IPS-NIHi7 (cell line): ENCODE data around the gene PPP1R9B.

Source experiments
- DNase-seq: peaks from one replicate; pipeline ENCODE4 v3.0.0; 2012; ENCODE audit warnings: mixed read lengths; ENCODE audit errors: extremely low spot score

The PPP1R9B gene, protein sequence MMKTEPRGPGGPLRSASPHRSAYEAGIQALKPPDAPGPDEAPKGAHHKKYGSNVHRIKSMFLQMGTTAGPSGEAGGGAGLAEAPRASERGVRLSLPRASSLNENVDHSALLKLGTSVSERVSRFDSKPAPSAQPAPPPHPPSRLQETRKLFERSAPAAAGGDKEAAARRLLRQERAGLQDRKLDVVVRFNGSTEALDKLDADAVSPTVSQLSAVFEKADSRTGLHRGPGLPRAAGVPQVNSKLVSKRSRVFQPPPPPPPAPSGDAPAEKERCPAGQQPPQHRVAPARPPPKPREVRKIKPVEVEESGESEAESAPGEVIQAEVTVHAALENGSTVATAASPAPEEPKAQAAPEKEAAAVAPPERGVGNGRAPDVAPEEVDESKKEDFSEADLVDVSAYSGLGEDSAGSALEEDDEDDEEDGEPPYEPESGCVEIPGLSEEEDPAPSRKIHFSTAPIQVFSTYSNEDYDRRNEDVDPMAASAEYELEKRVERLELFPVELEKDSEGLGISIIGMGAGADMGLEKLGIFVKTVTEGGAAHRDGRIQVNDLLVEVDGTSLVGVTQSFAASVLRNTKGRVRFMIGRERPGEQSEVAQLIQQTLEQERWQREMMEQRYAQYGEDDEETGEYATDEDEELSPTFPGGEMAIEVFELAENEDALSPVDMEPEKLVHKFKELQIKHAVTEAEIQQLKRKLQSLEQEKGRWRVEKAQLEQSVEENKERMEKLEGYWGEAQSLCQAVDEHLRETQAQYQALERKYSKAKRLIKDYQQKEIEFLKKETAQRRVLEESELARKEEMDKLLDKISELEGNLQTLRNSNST

DNA sequence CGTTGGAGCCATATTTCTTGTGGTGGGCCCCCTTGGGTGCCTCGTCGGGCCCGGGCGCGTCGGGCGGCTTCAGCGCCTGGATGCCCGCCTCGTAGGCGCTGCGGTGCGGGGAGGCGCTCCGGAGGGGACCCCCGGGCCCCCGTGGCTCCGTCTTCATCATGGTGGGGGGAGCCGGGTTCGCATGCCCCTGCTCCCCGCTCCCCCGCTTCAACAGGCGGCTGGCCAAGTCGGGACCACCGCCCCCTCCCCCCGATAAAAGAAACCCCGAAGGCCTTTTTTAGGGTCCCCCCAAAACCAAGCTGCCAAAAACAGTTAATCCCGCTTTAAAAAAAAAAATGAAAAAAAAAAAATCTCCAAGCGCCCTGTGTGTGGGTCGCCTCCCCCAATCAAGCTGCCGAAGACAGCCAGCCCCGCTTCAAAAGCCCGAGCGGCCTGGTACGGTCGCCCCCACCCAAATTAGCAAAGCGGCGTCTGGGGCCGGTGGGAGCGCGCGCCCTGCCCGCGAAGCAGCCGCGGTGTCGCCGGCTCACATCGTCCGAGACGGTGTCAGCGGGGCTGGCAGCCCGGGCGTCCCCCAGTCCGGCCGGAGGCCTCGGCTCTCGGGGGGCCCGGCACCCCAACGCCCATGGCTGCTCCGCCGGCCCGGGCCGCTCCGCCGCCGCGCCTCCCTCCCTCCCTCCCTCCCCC lies at the start of gene PPP1R9B:
PPP1R9B (minus strand) TSS at position 324 of the 687 bp plus-strand sequence; CDS start at position 160, 164 bp downstream.
- DNase-seq: no peak

DNA sequence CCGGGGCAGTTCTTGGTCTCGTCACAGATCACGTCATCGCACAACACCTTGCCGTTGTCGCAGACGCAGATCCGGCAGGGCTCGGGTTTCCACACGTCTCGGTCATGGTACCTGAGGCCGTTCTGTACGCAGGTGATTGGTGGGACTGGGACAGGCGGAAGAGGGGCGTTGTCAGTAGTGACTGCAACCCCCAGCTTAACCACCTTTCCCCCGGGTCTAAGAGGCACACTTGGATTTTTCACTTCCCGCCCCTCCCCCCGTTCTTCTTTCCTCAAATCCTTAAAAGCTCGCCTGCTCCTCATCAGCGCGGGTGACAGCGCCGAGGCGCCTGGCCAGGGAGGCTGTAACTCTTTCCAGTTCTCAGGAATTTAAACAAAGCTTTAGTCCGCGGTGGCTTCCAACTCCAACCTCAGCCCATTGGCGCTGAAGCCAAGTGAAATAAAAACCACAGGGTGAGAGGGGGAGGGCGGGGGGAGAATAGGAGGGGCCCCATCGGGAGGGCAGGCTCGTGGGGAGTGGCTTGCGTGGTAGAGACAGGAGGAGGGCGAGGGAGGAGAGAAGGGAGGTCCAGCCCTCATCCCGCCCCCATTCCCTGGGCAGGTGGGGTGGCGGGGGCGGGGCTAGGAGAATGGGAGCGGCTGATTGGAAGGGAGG lies 49.5 kb upstream of the PPP1R9B start:
- DNase-seq: peak; percentile 91

DNA sequence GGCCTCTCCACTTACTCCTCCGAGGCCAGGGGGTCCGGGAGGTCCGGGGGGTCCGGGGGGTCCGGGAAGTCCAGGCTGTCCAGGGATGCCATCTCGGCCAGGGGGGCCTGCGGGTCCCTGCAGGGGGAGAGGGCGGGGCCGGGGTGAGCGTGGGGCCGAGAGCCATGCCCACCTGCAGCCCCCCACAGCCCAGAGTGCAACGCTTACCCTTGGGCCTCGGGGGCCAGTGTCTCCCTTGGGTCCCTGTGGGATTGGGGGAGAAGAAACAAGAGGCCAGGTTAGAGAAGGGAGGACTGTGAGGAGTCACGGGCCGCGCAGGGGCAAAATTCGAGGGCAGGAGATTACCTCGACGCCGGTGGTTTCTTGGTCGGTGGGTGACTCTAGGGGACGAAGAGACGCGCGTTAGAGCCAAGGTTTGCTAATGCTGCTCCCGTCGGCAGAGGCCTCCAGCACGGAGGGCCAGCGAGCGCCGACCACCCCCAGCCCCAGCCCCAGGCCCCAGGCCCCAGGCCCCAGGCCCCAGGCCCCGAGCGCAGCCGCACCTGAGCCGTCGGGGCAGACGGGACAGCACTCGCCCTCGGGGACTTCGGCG lies 48.8 kb upstream of the PPP1R9B start:
- no peak for DNase-seq

DNA sequence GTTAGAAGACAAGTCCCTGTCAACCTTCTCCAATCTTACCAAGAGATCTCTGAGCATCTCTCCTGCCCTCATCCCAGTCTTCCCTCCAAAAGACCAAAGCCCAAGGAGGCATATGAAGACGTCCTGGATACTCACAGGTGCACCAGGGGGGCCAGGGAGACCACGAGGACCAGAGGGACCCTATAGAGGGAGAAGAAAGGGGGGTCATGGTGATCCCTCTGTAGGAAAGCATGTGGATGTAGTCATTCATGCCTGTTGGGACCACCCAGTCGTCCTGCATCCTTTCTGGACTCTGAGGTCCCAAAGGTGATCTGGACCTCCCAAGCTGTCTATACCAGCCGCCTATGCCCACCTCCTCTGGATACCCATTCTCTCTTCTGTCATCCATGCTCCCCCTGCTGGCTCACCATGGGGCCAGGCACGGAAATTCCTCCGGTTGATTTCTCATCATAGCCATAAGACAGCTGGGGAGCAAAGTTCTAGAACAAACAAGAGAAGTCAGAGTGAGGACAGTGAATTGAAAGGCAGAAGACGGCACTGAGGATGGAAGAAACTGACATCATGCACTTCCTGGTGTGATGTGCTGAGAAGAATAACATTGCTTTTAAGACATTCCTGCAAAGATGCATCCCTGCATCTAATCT lies 47.7 kb upstream of the PPP1R9B start:
- DNase-seq: peak; percentile 50

DNA sequence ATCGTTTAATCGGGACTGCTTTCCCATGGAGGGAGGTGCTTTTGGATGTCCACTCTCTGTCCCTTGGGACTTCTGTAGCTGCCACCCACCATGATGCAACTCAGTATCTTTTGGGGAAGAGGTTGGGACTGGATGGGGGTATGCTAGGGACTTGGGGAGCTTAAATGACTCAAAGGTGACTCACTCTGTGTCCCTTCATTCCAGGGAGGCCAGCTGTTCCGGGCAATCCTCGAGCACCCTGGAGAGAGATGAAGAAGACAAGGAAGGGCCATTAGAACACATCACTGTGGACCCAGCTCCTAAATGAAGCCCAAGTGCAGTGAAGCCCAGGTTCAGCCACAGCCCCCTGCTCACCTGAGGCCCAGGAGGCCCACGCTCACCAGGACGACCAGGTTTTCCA lies 46.3 kb upstream of the PPP1R9B start:
- no peak for DNase-seq

DNA sequence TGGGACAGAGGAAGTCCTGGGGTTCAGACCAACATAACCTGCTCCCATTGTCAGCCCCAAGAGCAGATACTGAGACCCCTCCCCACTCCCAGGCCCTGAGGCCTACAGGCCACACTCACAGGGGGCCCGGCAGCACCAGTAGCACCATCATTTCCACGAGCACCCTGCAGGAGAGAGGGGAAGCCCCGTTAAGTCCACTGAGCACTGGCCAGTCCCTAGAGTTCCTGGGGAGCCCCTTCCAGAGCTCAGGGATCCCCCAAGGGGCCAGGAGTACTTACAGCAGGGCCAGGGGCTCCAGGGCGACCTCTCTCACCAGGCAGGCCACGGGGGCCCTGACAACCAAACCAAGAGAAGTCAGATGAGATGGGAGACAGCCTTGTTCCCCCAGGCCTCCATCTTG lies 45.6 kb upstream of the PPP1R9B start:
- no peak for DNase-seq

DNA sequence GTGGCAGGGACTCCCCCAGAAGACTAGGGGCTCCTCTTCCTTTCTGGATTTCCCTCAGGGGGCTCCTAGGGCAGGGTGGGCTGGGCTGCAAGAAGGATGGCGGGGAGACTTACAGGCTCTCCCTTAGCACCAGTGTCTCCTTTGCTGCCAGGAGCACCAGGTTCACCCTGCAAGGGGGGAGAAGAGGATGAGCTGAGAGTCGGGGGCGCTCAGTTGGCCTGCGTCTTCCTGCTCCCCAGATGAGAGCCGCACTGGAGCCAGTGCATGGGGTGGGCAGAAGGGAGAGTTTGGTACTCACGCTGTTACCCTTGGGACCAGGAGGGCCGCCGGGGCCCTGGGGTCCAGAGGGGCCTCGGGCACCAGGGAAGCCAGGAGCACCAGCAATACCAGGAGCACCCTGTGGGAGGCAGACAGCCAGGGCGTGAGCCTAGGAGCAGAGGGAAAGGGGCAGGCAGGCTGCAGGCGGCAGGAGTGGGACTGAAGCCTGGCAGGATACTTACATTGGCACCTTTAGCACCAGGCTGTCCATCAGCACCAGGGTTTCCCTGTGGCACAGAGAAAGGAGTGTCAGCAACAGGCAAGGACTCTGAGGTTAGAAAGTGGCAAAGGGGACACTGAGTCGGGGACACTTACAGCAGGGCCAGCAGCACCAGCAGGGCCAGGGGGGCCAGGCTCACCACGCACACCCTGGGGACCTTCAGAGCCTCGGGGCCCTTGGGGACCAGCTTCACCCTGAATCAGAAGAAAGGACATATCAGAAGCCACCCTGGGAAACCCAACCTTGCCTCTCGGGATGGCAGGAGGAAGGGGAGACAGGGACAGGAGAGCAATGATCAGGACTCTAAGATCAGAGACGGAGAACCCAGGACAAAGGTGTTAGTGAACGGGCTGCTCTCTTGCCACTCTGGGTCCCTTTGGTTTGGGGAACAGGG lies 44.7 kb upstream of the PPP1R9B start:
- no peak for DNase-seq

DNA sequence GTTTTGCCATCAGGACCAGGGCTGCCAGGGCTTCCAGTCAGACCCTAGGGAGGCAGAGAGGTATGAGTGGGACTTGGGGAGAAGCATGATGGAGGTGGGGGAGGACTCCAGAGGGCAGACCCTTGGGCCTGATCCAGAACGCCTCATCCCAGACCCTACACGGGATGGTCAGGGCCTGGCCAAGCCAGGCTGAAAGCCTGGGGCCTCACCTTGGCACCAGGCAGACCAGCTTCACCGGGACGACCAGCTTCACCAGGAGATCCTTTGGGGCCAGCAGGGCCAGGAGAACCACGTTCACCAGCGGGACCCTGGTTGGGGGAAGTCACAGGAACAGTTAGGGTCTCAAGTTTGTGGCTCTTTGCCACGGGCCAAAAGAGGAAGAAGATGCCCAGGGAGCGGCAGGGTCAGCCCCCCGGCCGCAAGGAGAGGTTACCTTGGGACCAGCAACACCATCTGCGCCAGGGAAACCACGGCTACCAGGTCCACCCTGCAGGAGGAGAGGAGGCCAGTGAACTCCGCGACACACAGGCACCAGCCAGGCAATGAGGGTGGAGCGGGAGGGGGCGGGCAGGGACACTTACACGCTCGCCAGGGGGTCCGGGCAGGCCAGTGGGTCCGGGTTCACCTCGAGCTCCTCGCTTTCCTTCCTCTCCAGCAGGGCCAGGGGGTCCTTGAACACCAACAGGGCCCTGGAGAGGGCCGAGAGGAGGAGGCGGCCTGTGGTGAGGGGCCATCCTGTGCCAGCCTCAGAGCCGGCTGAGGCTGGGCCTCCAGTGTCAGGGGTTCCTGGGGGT lies 43.9 kb upstream of the PPP1R9B start:
- no peak for DNase-seq

DNA sequence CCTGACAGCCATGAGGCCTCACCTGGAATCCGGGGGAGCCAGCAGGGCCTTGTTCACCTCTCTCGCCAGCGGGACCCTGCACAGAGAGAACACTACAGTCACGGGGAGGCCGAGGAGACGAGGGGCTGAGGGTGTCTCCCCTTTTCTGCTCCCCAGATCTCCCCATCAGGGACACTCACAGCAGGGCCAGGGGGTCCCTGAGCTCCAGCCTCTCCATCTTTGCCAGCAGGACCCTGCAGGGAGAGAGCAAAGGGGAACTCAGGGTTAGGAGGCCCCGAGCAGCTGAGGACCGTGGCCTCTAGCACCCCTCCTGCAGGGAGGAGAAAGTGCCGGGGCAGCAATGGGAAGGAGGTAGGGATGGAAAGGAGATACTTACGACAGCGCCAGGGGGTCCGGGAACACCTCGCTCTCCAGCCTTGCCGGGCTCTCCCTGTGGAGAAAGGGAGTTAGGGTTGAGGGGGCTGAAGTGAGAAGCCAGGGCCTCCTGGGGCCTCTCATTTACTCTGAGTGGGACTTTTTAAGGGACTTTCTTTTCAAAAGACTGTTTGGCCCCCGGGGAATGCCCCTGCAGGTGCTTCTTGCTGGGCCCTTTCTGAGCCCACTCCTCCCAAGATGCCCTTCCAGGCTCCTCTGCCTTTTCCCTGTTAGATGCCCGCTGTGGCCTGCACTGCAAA lies 42.3 kb upstream of the PPP1R9B start:
- DNase-seq: no peak

DNA sequence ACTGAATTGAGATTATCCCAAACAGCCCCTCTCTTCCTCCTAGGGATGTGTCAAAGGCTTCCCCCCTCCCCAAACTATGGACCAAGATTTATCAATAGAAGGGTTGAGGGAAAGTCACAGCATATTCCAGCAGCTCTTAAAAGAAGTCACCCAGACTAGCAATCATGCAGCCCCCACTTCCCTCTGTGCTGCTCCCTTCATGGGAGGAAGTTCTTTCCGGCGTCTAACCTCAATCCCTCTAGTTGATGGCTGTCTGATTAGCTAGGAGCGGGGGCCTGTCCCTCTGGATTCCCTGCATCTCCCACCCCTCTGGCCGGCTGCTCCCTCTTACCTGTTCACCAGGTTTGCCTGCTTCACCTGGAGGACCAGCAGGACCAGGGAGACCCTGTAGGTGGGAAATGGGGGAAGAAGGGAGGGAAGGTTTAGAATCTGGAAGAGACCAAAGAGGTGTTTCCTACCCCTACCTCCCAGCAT lies 41.7 kb upstream of the PPP1R9B start:
- DNase-seq: no peak

DNA sequence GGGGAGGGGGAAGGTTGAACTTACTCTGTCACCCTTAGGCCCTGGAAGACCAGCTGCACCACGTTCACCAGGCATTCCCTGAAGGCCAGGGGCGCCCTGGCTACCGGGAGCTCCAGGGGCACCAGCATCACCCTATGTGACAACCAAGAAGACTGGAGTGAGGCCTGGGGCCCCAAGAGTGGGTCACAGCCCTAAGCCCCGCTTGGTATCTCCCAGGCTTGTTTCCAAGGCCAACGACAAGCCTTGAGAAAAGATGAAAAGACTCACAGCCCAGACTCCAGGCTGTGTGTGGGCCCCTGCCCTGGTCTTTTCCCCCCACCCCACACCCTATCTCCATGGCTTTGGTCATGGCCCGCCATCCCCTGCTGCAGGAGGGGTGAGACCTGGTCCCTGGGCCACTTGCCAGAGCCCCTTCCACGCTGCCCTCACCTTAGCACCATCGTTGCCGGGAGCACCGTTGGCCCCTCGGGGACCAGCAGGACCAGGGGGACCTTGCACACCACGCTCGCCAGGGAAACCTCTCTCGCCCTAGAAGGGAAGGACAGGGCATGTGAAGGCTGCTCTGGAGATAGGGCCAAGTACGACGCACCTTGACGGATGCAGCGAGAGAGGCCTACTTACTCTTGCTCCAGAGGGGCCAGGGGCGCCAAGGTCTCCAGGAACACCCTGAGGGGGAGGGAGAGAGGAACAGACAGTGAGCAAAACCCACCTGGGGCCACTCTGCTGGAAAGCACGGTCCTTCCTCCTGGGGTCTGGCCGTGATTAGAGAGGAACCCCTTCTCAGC lies 41.1 kb upstream of the PPP1R9B start:
- DNase-seq: no peak

DNA sequence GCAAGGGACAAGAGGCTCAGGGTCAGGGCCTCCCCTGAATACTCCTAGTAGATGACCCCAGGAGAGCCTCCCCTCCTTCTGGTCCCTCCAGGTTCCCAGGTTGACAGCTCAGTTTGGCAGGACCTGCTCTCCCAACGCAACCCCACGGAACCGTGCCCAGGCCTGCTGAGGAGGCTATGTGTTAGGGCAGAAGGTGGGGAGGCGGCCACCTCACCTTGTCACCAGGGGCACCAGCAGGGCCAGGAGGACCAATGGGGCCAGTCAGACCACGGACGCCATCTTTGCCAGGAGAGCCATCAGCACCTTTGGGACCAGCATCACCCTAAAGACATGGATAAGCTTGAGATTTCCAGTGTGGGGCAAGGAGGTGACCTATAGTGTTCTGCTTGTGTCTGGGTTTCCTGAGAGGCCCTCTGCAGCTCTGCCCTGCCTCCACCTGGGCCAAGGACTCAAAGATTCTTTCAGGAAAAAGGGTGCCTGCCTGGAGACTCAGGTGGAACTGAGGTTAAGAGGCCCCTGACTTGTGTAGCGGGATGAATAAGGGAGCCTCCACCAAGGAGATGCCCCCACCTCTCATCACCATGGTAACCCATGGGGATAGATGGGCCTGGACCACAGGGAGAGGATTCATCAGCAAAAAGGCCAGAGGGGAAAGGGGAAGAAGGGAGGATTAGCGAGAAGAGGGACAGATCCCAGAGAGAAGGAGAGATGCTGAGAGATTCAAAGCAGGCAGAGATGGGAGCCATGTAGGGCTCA lies 40.3 kb upstream of the PPP1R9B start:
- DNase-seq: no peak

DNA sequence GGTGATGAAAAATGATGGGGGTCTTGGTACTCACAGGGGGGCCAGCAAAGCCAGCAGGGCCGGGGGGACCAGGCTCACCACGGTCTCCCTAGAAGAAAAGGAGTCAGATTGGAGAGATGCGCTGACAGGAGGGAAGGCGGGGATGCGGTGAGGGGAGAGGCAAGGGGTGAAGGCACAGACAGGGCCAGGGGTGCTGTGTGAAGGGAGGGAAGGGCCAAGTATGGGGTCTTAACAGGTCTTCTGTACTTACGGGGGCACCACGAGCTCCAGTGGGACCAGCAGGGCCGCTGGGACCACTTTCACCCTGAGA lies 39.8 kb upstream of the PPP1R9B start:
- no peak for DNase-seq

DNA sequence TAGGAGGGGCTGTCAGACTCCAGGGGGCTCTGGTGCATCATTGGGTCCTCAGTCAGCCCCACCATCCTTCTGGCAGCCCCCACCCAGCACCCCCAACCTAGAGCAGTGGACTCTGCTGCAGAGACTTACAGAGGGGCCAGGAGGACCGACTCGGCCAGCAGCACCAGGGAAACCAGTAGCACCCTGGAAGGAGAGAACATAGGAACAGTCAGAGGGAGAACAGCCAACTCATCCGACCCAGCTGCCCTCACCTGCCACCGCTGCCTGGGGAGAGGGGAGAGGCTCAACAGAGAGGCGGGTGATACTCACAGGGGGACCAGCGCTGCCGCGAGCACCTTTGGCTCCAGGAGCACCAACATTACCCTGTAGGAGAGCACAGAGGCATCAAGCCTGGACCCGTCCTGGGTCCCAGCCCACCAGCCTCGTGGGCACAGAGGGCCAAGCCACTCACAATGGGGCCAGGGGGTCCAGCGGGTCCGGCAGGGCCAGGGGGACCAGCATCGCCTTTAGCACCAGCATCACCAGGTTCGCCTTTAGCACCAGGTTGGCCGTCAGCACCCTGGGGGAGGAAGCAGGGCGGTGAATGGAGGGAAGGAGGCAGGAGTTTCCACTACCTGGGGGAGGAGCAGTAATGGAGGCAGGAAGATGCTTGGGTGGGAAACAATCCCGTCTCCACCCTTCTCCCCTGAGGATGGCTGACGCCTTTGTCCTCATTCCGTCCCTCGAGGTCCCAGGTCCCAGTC lies 39.2 kb upstream of the PPP1R9B start:
- no peak for DNase-seq

DNA sequence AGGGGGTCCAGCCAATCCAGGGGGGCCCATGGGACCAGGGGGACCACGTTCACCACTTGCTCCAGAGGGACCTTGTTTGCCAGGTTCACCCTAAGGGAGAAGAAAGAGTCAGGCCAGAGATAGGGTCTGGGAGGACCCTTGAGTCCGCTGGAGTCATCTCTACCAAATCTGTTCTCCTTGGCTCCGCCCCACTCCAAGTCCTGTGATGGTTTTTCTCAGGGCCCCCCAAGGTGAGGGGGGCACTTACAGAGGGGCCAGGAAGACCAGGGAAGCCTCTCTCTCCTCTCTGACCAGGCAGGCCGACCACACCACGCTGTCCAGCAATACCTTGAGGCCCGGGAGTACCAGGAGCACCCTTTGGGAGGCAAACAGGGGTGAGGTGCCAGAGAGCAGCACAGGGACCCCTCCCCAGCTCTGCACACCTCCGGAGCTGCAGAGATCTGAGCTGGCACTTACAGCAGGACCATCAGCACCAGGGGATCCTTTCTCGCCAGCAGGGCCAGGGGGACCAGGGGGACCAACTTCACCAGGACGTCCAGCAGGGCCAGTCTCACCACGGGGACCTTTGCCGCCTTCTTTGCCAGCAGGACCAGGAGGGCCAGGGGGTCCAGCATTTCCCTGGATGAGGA lies 38.6 kb upstream of the PPP1R9B start:
- no peak for DNase-seq

DNA sequence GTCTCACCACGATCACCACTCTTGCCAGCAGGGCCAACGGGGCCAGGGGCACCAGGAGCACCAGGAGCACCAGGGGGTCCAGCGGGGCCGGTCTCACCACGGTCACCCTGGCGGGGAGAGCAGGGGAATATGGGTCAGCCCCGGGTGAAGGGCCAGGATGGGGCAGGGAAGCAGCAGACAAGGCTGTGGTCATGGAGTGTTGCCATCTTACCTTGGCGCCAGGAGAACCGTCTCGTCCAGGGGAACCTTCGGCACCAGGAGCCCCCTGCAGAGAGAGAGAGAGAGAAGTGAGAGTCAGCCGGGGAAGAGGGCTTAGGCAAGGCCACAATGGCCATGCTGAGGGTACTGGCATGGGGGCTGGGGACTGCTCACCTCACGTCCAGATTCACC lies 38.0 kb upstream of the PPP1R9B start:
- DNase-seq: no peak
